ENCODE measurements around the gene PAOX. TPM values are rescaled to one million over a fixed set of nuclear protein-coding genes. Genes with fewer than 3 reads are reported as not detected.

Gene PAOX
- total and polyA plus RNA-seq, 4 donors = 6.4 to 13.4 (median 9.8) TPM

DNA sequence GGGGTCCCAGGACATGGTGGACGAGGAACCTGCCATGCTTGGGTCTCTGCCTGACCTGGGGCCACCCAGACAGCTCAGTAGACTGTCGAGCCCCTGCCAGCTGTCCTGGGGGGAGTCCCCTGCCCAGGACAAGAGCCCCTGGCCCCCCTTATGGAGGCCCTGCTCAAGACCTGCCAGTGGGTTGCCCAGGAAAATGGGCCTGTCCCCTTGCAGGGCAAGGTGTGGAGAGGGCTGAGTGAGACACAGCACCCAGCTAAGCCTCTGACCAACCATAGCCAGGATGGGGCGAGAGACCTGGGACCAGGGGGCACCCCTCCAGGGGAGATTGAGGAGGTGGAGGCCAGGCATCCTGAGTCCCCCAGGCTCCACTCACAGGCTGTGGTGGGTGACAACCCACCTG is 23.1 kb upstream of the PAOX start:
- Histone ChIP-seq H3K27me3 (ENCODE audit: control insufficient read depth, insufficient read depth, low read length) (peaks cover 2% of the 10 kb centered on the region), H3K9me3 (ENCODE audit: control insufficient read depth, insufficient read depth, low read length) (no peaks in the 10 kb centered on the region), H3K27ac (ENCODE audit: low read depth, low read length) (no peak overlapping the region), H3K4me3 (ENCODE audit: low read depth, low read length) (no peak overlapping the region), H3K36me3 (ENCODE audit: control insufficient read depth, insufficient read depth, low read length) (peaks cover 25% of the 10 kb centered on the region), H3K4me1 (ENCODE audit: control insufficient read depth, insufficient read depth, low read length) (peaks cover 27% of the 10 kb centered on the region)
- WGBS (ENCODE audit: insufficient coverage) = 68% methylated on average over 2 of the region's 3 CpGs
- DNase-seq (ENCODE audit: low read depth in 4 of 6, low spot score in 6 of 6) = no peak

DNA sequence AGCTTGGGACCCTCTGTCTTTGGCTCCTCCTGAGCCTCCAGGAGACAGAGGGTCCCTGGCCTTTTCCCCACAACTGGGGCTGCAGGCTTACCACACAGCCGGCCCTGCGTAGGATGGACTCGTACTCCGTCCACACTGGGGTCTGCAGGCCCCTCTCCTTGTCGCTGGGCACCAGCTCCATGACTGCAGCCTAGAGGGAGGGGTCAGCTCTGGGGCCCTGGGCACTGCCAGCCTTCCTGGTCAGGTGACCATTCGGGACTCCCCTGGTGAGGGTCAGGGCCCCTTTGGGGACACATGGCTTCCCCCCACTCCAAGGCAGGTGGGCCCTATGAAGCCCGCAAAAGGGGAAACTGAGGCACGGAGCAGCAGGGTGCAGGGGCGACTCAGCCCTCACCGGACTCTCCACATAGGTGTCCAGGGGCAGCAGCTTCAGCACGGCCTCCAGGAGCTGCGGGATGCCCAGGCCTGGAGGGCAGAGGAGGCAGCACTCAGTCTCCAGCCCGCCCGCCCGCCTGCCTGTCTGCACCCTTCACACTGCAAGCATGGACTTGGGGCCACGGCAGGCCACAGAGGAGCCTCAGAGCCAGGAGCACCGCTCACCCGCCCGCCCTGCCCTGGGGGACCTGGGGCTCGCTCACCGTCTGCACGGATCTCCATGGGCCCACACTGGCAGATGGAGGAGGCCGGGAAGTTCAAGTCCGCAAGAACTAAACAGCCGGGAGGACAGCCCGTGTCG is 22.3 kb upstream of the PAOX start:
- 49% methylated on average over 27 of the region's 27 CpGs for WGBS (ENCODE audit: insufficient coverage)
- Histone ChIP-seq H3K9me3 (ENCODE audit: control insufficient read depth, insufficient read depth, low read length) (no peaks in the 10 kb centered on the region), H3K4me3 (ENCODE audit: low read depth, low read length) (peak overlapping the region; percentile 35), H3K27me3 (ENCODE audit: control insufficient read depth, insufficient read depth, low read length) (peaks cover 2% of the 10 kb centered on the region), H3K36me3 (ENCODE audit: control insufficient read depth, insufficient read depth, low read length) (peaks cover 28% of the 10 kb centered on the region), H3K27ac (ENCODE audit: low read depth, low read length) (no peak overlapping the region), H3K4me1 (ENCODE audit: control insufficient read depth, insufficient read depth, low read length) (peaks cover 27% of the 10 kb centered on the region)
- no peak for DNase-seq (ENCODE audit: low read depth in 4 of 6, low spot score in 6 of 6)

DNA sequence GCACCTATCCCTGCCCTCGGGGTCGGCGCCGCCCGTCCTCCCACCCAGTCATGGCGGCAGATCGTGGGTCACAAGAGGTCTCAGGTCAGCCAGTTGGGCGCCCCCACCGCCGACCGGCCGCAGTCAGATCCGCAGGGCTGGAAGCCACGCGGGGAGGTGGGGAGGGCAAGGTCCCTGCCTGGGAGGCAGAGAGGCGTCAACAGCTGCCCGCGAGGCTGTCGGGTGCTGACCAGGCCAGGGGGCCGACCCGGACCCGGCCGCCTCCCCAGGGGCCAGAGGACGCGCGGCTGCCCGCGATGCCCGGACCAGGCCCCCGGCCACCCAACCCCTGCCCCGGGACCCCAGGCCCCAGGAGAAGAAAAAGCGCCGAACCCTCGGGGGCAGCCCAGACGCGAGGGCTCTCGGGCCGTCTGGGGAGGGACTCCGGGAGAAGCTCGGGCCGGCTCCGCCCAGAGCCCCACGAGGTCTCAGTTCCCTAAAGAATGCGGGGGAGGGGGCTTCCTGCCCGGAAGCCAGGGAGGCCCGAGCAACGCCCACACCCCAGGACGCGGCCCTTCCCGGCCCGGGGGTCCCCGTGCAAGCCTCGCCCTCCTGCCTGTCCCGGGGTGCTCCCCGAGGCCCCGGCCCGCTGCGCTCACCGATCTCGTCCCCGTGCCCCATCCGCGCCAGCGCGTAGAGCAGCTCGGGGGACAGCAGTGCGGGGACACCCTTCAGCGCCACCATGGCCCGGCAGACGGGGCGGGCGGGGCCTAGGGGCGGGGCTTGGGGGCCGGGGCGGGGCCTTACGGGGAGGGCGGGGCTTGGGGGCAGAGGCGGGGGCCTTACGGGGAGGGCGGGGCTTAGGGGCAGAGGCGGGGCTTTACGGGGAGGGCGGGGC is 21.5 kb upstream of the PAOX start, which contains the start of gene FUOM:
Gene FUOM, minus strand, starts transcription at position 735 of the 877 bp plus-strand sequence. Its CDS starts 12 bp downstream, at position 723.
- peaks cover 27% of the 10 kb centered on the region for H3K4me1 ChIP-seq (ENCODE audit: control insufficient read depth, insufficient read depth, low read length)
- H3K9me3 ChIP-seq (ENCODE audit: control insufficient read depth, insufficient read depth, low read length) = no peaks in the 10 kb centered on the region
- H3K36me3 ChIP-seq (ENCODE audit: control insufficient read depth, insufficient read depth, low read length) = peaks cover 36% of the 10 kb centered on the region
- H3K27me3 ChIP-seq (ENCODE audit: control insufficient read depth, insufficient read depth, low read length) = peaks cover 2% of the 10 kb centered on the region
- H3K4me3 ChIP-seq (ENCODE audit: low read depth, low read length) = peak within 1 kb of the TSS; percentile 35
- no peak within 1 kb of the TSS for H3K27ac ChIP-seq (ENCODE audit: low read depth, low read length)
- peak in 2 of 6 donors; percentile 40 to 75 for DNase-seq (ENCODE audit: low read depth in 4 of 6, low spot score in 6 of 6)
- WGBS (ENCODE audit: insufficient coverage) = under 1% methylated on average over 58 of the region's 83 CpGs

DNA sequence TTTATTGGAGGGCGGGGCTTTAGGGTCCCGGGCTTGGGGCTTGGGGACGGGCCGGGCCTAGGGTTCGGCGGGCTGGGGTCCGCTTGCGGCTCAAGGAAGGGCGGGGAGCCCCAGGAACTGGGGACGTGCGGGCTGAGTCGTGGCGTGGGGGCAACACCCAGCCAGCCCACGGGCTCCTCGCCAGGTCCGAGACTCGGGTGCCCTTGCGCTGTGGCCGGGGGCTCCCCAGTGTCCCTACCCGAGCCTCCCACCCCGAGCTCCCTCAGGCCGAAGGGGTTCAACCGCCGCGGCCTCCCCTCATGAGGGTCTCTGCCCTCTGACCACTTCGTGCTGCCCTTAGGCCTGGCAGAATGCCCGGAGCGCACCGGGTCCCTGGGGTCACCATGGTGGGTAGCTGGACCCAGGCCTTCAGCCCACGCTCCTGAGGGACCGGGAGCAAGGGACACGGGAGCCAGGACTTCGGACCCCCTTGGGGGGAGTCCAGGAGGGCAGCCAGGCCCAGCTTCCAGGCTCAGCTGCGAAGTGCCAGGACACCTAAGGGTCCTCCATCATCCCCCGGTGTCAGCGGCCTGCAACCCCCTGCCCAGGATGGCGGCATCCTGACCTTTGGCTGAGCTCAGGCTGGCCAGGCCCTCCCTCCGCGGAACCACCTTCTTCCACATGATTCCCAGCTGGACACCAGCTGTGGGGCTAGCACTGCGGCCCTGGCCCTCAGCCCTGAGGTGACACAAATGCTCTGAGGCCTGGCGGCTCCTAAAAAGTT is 20.7 kb upstream of the PAOX start:
- peaks cover 27% of the 10 kb centered on the region for H3K4me1 ChIP-seq (ENCODE audit: control insufficient read depth, insufficient read depth, low read length)
- H3K27ac ChIP-seq (ENCODE audit: low read depth, low read length) = no peak overlapping the region
- H3K27me3 ChIP-seq (ENCODE audit: control insufficient read depth, insufficient read depth, low read length) = peaks cover 2% of the 10 kb centered on the region
- WGBS (ENCODE audit: insufficient coverage) = 76% methylated on average over 40 of the region's 41 CpGs
- H3K4me3 ChIP-seq (ENCODE audit: low read depth, low read length) = no peak overlapping the region
- H3K9me3 ChIP-seq (ENCODE audit: control insufficient read depth, insufficient read depth, low read length) = no peaks in the 10 kb centered on the region
- H3K36me3 ChIP-seq (ENCODE audit: control insufficient read depth, insufficient read depth, low read length) = peaks cover 44% of the 10 kb centered on the region
- DNase-seq (ENCODE audit: low read depth in 4 of 6, low spot score in 6 of 6) = no peak

DNA sequence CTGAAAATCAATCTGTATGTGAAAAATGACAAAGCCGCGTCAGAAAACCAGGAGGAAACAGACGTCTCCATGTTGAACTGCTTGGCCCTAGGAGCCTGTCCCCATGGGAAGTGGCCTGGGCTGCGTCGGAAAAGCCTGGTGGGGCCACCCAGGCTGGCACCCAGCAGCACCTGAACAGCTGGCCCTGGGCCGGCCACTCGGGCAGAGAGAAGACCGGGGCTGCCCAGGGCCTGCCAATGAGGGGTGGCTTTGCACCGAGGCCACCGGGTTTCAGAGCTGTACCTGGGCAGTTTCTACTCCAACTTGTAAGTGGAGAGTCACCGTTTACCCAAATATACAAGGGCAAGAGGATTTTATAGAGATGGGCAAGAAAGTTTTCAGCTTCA is 20.1 kb upstream of the PAOX start:
- peaks cover 27% of the 10 kb centered on the region for H3K4me1 ChIP-seq (ENCODE audit: control insufficient read depth, insufficient read depth, low read length)
- peaks cover 2% of the 10 kb centered on the region for H3K27me3 ChIP-seq (ENCODE audit: control insufficient read depth, insufficient read depth, low read length)
- no peak overlapping the region for H3K4me3 ChIP-seq (ENCODE audit: low read depth, low read length)
- 83% methylated on average over 9 of the region's 11 CpGs for WGBS (ENCODE audit: insufficient coverage)
- peaks cover 48% of the 10 kb centered on the region for H3K36me3 ChIP-seq (ENCODE audit: control insufficient read depth, insufficient read depth, low read length)
- H3K9me3 ChIP-seq (ENCODE audit: control insufficient read depth, insufficient read depth, low read length) = no peaks in the 10 kb centered on the region
- H3K27ac ChIP-seq (ENCODE audit: low read depth, low read length) = no peak overlapping the region
- no peak for DNase-seq (ENCODE audit: low read depth in 4 of 6, low spot score in 6 of 6)

DNA sequence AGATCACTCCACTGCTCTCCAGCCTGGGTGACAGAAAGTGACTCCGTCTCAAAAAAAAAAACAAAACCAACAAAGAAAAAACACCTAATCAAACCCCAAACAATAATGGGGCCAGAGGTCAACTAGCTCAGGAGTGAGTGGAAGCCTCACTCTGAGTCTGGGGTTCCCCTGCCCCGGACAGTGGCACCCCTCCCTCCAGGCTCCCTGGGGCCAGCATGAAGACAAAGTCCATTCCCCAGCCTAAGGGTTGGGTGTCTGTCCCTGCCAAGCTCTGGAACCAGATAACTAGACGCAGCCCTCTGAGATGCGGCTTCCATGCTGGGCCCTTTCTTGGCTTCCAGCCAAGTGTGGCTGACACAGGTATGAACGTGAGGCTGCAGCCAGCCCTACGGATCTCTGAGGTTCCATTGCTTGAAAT is 19.5 kb upstream of the PAOX start:
- no peak overlapping the region for H3K4me3 ChIP-seq (ENCODE audit: low read depth, low read length)
- H3K4me1 ChIP-seq (ENCODE audit: control insufficient read depth, insufficient read depth, low read length) = peaks cover 27% of the 10 kb centered on the region
- peaks cover 2% of the 10 kb centered on the region for H3K27me3 ChIP-seq (ENCODE audit: control insufficient read depth, insufficient read depth, low read length)
- 41% methylated on average over 5 of the region's 6 CpGs for WGBS (ENCODE audit: insufficient coverage)
- H3K9me3 ChIP-seq (ENCODE audit: control insufficient read depth, insufficient read depth, low read length) = no peaks in the 10 kb centered on the region
- DNase-seq (ENCODE audit: low read depth in 4 of 6, low spot score in 6 of 6) = peak in 1 of 6 donors; percentile 29
- no peak overlapping the region for H3K27ac ChIP-seq (ENCODE audit: low read depth, low read length)
- peaks cover 48% of the 10 kb centered on the region for H3K36me3 ChIP-seq (ENCODE audit: control insufficient read depth, insufficient read depth, low read length)

DNA sequence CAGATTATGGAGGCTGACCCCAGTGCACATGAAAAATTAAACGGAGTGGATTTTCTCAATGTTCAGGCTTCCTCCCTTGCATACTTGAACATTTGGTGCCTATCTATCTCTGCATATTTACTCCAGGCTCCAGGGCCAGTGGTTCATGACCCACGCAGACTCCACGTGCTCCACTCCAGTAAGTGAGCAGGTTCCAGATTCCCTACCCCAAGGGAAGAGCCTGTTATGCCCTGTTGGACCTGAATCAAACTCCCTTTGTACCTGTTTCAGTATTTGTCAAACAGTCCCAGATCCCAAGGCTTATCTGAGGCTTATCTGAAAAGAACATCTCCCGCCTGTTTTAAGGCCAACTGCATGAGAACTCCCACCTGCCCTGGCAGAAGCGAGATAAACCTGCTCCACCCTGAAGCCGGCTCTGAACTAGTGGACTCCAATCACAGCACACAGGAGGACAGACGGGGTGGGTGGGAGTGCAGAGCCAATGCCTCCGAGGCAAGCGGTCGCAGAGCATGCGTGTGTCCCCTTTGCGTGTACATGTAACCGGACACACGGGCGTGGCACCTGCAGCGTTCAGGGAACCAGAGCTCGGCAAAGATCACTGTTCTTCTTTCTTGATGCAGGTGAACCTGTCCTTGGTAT is 19.0 kb upstream of the PAOX start:
- no peak overlapping the region for H3K27ac ChIP-seq (ENCODE audit: low read depth, low read length)
- peaks cover 48% of the 10 kb centered on the region for H3K36me3 ChIP-seq (ENCODE audit: control insufficient read depth, insufficient read depth, low read length)
- no peak for DNase-seq (ENCODE audit: low read depth in 4 of 6, low spot score in 6 of 6)
- no peak overlapping the region for H3K4me3 ChIP-seq (ENCODE audit: low read depth, low read length)
- 91% methylated on average over 17 of the region's 17 CpGs for WGBS (ENCODE audit: insufficient coverage)
- no peaks in the 10 kb centered on the region for H3K9me3 ChIP-seq (ENCODE audit: control insufficient read depth, insufficient read depth, low read length)
- H3K4me1 ChIP-seq (ENCODE audit: control insufficient read depth, insufficient read depth, low read length) = peaks cover 25% of the 10 kb centered on the region
- H3K27me3 ChIP-seq (ENCODE audit: control insufficient read depth, insufficient read depth, low read length) = peaks cover 2% of the 10 kb centered on the region

DNA sequence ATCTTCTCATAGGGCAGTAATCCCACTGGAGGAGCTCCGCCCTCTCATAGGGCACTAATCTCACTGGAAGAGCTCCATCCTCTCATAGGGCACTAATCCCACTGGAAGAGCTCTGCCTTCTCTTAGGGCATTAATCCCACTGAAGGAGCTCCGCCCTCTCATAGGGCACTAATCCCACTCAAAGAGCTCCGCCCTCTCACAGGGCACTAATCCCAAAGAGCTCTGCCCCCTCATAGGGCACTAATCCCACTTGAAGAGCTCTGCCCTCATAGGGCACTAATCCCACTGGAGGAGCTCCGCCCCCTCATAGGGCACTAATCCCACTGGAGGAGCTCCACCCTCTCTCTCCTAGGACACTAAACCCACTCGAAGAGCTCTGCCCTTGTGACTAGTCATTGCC is 17.8 kb upstream of the PAOX start:
- Histone ChIP-seq H3K27ac (ENCODE audit: low read depth, low read length) (no peak overlapping the region), H3K4me3 (ENCODE audit: low read depth, low read length) (no peak overlapping the region), H3K9me3 (ENCODE audit: control insufficient read depth, insufficient read depth, low read length) (no peaks in the 10 kb centered on the region), H3K36me3 (ENCODE audit: control insufficient read depth, insufficient read depth, low read length) (peaks cover 50% of the 10 kb centered on the region), H3K4me1 (ENCODE audit: control insufficient read depth, insufficient read depth, low read length) (peaks cover 16% of the 10 kb centered on the region), H3K27me3 (ENCODE audit: control insufficient read depth, insufficient read depth, low read length) (peaks cover 2% of the 10 kb centered on the region)
- DNase-seq (ENCODE audit: low read depth in 4 of 6, low spot score in 6 of 6) = no peak
- 90% methylated on average over 4 of the region's 5 CpGs for WGBS (ENCODE audit: insufficient coverage)

Measured in spinal cord (tissue), 10 donors.